Loucy (cell line): ENCODE results near the gene NME3.

Experiments
- H2AFZ ChIP-seq: fragments of 200-600 bp; sonication (generic); 2 replicates; pipeline ENCODE4 v1.6.0; 2016; ENCODE audit warnings: antibody characterized with exemption, mild to moderate bottlenecking, low read length, moderate library complexity
- H3F3A ChIP-seq: fragments of 200-600 bp; 2 replicates; pipeline ENCODE4 v1.6.0; 2016; ENCODE audit warnings: antibody characterized with exemption, low read depth, mild to moderate bottlenecking
- H3K27me3 ChIP-seq: fragments of 200-600 bp; sonication (generic); 2 replicates; pipeline ENCODE4 v1.6.1; 2014; ENCODE audit warnings: low read length, mild to moderate bottlenecking; ENCODE audit not compliant: insufficient read depth, poor library complexity, severe bottlenecking
- H3K36me3 ChIP-seq: fragments of 200-600 bp; sonication (generic); 2 replicates; pipeline ENCODE4 v1.6.1; 2016; ENCODE audit warnings: low read length; ENCODE audit not compliant: insufficient read depth
- H3K4me1 ChIP-seq: fragments of 200-600 bp; sonication (generic); 2 replicates; pipeline ENCODE4 v1.5.1; 2014; ENCODE audit warnings: low read length, mild to moderate bottlenecking; ENCODE audit not compliant: insufficient read depth, poor library complexity, severe bottlenecking
- H3K4me2 ChIP-seq: fragments of 200-600 bp; sonication (generic); 2 replicates; pipeline ENCODE4 v1.6.0; 2014; ENCODE audit warnings: antibody characterized with exemption, low read length, low read depth, mild to moderate bottlenecking; ENCODE audit not compliant: poor library complexity, severe bottlenecking
- H3K4me3 ChIP-seq: fragments of 200-600 bp; sonication (generic); 2 replicates; pipeline ENCODE4 v1.5.1; 2014; ENCODE audit warnings: low read length, mild to moderate bottlenecking, mixed read lengths; ENCODE audit not compliant: poor library complexity, severe bottlenecking
- H3K79me2 ChIP-seq: fragments of 200-600 bp; sonication (generic); 2 replicates; pipeline ENCODE4 v1.6.1; 2014; ENCODE audit warnings: low read length; ENCODE audit not compliant: insufficient read depth
- H3K9ac ChIP-seq: fragments of 200-600 bp; sonication (generic); 2 replicates; pipeline ENCODE4 v1.6.0; 2014; ENCODE audit warnings: mild to moderate bottlenecking, low read depth, low read length, moderate library complexity; ENCODE audit not compliant: poor library complexity, severe bottlenecking
- H3K9me2 ChIP-seq: fragments of 200-600 bp; sonication (generic); replicated peaks from 2 replicates; pipeline ENCODE4 v1.6.1; 2016; ENCODE audit warnings: low read depth, low read length, mixed read lengths
- H3K9me3 ChIP-seq: fragments of 200-600 bp; sonication (generic); 2 replicates; pipeline ENCODE4 v1.6.1; 2014; ENCODE audit warnings: mild to moderate bottlenecking, antibody characterized with exemption, low read length, low read depth; ENCODE audit not compliant: insufficient read depth
- H4K20me1 ChIP-seq: fragments of 200-600 bp; sonication (generic); 2 replicates; pipeline ENCODE4 v1.6.0; 2014; ENCODE audit warnings: antibody characterized with exemption, low read length, mild to moderate bottlenecking; ENCODE audit not compliant: insufficient read depth, poor library complexity, severe bottlenecking
- EZH2phosphoT487 ChIP-seq: fragments of 200-600 bp; IDR thresholded peaks from 2 replicates; pipeline ENCODE4 v1.6.1; 2018; ENCODE audit warnings: antibody characterized with exemption, mild to moderate bottlenecking, moderate library complexity, borderline replicate concordance
- TF ChIP-seq, protein P1 (sequence below): fragments of 200-600 bp; sonication (generic); conservative IDR thresholded peaks from 2 replicates; pipeline ENCODE4 v1.5.1; 2014; ENCODE audit warnings: mild to moderate bottlenecking, antibody characterized with exemption, low read length

NME3 gene

DNA sequence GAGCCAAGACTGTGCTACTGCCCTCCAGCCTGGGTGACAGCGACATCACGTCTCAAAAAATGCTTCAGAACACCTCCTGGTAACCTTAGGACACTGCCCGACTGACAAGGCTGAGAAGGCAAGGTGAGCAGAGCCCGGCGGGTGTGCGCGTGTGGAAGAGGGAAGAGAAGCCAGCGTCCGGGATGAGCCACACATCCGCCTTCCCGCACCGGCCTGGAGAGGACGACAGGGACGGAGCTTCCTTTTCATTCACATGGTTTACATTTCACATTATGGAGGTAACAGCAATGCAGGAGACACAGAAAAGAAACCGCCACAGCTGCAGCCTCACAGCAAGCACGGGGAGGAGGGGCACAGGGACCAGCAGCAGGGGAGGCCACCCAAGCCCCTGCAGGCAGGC, 38.8 kb upstream of the NME3 start:
- Histone ChIP-seq H3K9me3 (no peaks in the 10 kb centered on the region), H3K27me3 (no peaks in the 10 kb centered on the region), H3K4me3 (no peak overlapping the region), H3K9me2 (no peaks in the 10 kb centered on the region), H3K4me2 (no peak overlapping the region), H3F3A (no peaks in the 10 kb centered on the region), H2AFZ (no peak overlapping the region), H3K79me2 (no peaks in the 10 kb centered on the region), H3K9ac (no peak overlapping the region), H3K4me1 (no peaks in the 10 kb centered on the region), H3K36me3 (no peaks in the 10 kb centered on the region), H4K20me1 (no peaks in the 10 kb centered on the region)
- TF ChIP-seq EZH2phosphoT487 = no peak
- TF ChIP-seq, protein P1, sequence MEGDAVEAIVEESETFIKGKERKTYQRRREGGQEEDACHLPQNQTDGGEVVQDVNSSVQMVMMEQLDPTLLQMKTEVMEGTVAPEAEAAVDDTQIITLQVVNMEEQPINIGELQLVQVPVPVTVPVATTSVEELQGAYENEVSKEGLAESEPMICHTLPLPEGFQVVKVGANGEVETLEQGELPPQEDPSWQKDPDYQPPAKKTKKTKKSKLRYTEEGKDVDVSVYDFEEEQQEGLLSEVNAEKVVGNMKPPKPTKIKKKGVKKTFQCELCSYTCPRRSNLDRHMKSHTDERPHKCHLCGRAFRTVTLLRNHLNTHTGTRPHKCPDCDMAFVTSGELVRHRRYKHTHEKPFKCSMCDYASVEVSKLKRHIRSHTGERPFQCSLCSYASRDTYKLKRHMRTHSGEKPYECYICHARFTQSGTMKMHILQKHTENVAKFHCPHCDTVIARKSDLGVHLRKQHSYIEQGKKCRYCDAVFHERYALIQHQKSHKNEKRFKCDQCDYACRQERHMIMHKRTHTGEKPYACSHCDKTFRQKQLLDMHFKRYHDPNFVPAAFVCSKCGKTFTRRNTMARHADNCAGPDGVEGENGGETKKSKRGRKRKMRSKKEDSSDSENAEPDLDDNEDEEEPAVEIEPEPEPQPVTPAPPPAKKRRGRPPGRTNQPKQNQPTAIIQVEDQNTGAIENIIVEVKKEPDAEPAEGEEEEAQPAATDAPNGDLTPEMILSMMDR = no peak

DNA sequence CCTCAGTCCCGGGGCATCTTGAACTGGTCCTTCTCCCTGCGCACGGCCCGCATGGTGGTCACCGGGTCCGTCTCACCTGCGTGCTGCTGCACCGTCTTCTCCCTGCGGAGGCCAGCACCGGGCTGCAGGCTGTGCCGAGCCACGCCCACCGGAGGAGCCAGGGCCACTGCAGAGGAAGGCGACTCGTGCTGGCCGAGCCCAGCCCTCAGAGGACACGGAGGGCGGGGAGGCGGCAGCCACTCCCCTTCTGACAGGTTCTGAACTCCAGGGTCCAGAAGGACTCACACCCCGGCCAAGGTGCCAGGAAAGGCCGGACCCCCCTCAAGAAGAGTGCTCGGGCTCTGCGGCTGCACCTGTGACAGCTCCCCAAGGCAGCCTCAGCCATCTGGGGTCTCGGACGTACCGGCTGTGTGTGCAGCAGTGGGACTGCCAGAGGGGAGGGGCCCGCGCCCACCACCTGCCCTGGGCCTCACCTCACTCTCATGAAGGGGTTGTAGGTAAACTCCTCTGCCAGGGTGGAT, 38.0 kb upstream of the NME3 start:
- Histone ChIP-seq H3K79me2 (no peaks in the 10 kb centered on the region), H3F3A (no peaks in the 10 kb centered on the region), H3K9me3 (no peaks in the 10 kb centered on the region), H3K4me2 (no peak overlapping the region), H3K9ac (no peak overlapping the region), H3K36me3 (no peaks in the 10 kb centered on the region), H3K4me1 (no peaks in the 10 kb centered on the region), H2AFZ (no peak overlapping the region), H3K27me3 (no peaks in the 10 kb centered on the region), H3K4me3 (no peak overlapping the region), H3K9me2 (no peaks in the 10 kb centered on the region), H4K20me1 (no peaks in the 10 kb centered on the region)
- TF ChIP-seq, protein P1 = no peak
- no peak for TF ChIP-seq EZH2phosphoT487

DNA sequence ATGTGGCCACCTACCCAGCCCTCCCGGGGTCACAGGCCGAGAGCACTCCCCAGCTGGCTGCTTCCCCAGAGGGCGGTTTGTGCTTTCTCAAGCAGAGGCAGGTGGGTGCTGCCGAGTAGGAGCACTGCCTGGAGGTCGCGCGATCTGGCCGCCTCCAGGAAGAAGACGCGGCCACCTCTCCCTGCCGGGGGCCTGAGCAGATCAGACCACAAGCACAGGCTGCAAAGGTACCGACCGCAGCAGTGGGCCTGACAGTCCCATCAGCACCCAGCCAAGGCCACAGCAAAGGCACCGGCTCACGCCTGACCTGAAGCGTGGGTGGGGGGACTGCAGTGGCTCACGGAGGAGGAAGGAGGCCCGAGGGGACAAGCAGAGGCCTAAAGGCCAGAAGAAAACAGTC, 37.3 kb upstream of the NME3 start:
- no peaks in the 10 kb centered on the region for H3K36me3 ChIP-seq
- H4K20me1 ChIP-seq = no peaks in the 10 kb centered on the region
- no peaks in the 10 kb centered on the region for H3F3A ChIP-seq
- no peak overlapping the region for H3K4me2 ChIP-seq
- TF ChIP-seq EZH2phosphoT487 = no peak
- TF ChIP-seq, protein P1 = no peak
- H2AFZ ChIP-seq = no peak overlapping the region
- H3K27me3 ChIP-seq = no peaks in the 10 kb centered on the region
- H3K4me3 ChIP-seq = no peak overlapping the region
- H3K4me1 ChIP-seq = no peaks in the 10 kb centered on the region
- no peak overlapping the region for H3K9ac ChIP-seq
- H3K79me2 ChIP-seq = no peaks in the 10 kb centered on the region
- H3K9me3 ChIP-seq = no peaks in the 10 kb centered on the region
- no peaks in the 10 kb centered on the region for H3K9me2 ChIP-seq
